ENCODE measurements around the gene CD276.

- no peak for TF ChIP-seq CTCF (IDR thresholded peaks at IDR 0.05; ENCODE audit: low read depth, low read length)
- no peak for TF ChIP-seq EZH2phosphoT487 (IDR thresholded peaks at IDR 0.05; ENCODE audit: low read depth)
Observed at GRCh38 chr15:73745073-73745472, 60.9 kb downstream of the CD276 start.
